DND-41 (cell line): ENCODE data around the gene VIPR1.

ENCODE experiments used
- EZH2 ChIP-seq: IDR thresholded peaks from 3 replicates; pipeline ENCODE4 v1.6.1; 2012; ENCODE audit warnings: borderline replicate concordance, low read depth, mild to moderate bottlenecking, moderate library complexity, low read length, inconsistent platforms; ENCODE audit not compliant: severe bottlenecking
- TF ChIP-seq, protein P1 (sequence below): IDR thresholded peaks from 2 replicates; pipeline ENCODE4 v1.5.1; 2012; ENCODE audit warnings: borderline replicate concordance, low read length, moderate library complexity, mild to moderate bottlenecking; ENCODE audit not compliant: poor library complexity, severe bottlenecking; ENCODE audit errors: extremely low read depth

DNA sequence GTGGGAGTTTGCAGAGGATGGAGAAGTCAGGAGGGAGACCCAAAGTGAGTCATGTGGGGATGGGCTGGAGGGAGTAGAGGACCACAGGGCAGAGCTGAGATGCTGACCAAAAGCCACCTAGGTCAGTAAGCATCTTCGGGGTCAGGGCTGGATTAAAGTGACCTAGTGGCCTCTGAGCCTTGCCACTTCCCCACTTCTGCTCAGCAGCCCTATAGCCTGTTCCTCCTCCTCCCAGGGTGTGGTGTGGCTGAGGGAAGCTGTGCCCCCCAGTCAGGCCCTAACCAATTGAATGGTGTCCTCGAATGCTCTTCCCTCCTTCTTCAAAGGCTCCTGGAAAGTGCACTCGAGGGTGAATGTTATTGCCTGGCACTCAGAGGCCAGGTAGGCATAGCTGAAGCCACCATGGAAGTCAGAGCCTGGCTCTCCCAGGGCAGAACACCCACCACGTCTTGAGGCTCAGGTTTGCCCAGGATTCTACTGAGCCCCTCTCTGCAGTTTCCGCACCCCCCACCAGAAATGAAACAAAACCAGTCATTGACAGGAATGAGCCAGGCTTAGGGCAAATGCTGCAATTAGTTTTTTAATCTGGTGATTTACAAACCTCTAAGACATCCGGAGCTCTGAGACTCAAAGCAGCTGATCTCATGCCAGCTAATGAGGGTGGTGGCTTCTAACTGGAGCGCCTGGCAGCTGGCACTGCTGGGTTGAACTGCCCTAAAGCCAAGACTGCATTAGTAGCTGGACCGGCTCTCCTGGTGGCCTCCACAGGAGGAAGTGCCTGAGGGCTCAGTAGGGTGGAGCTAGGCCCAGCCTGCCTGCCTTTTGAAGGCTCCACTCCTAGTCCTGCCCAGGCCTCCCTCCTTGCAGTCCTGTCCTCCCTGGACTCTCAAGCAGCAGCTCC, 26.0 kb upstream of the VIPR1 start:
- TF ChIP-seq, protein P1, sequence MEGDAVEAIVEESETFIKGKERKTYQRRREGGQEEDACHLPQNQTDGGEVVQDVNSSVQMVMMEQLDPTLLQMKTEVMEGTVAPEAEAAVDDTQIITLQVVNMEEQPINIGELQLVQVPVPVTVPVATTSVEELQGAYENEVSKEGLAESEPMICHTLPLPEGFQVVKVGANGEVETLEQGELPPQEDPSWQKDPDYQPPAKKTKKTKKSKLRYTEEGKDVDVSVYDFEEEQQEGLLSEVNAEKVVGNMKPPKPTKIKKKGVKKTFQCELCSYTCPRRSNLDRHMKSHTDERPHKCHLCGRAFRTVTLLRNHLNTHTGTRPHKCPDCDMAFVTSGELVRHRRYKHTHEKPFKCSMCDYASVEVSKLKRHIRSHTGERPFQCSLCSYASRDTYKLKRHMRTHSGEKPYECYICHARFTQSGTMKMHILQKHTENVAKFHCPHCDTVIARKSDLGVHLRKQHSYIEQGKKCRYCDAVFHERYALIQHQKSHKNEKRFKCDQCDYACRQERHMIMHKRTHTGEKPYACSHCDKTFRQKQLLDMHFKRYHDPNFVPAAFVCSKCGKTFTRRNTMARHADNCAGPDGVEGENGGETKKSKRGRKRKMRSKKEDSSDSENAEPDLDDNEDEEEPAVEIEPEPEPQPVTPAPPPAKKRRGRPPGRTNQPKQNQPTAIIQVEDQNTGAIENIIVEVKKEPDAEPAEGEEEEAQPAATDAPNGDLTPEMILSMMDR, result no peak
- no peak for TF ChIP-seq EZH2
